Sigmoid colon (tissue), 7 donors: ENCODE results near the gene ZFP36. TPM values are rescaled to one million over a fixed set of nuclear protein-coding genes. Genes with fewer than 3 reads are reported as not detected.

ENCODE experiments used
- DNase-seq: peaks from one replicate; pipeline ENCODE4 v3.0.0-alpha.2; 2019
- H3K27ac ChIP-seq, 4 donors: fragments of 200-600 bp; sonication (generic); one replicate each; pipeline ENCODE4 v1.5.1; 2016 to 2019; ENCODE audit warnings: mild to moderate bottlenecking in 1 of 4
- H3K27me3 ChIP-seq, 3 donors: fragments of 200-600 bp; sonication (generic); one replicate each; pipeline ENCODE4 v1.5.1; 2019; ENCODE audit warnings: mild to moderate bottlenecking in 1 of 3
- H3K36me3 ChIP-seq, 4 donors: fragments of 200-600 bp; sonication (generic); one replicate each; pipeline ENCODE4 v1.5.1; 2016 to 2019
- H3K4me1 ChIP-seq, 4 donors: fragments of 200-600 bp; sonication (generic); one replicate each; pipeline ENCODE4 v1.5.1; 2017 to 2019
- H3K4me3 ChIP-seq, 4 donors: fragments of 200-600 bp; sonication (generic); one replicate each; pipeline ENCODE4 v1.5.1; 2017 to 2019; ENCODE audit warnings: mild to moderate bottlenecking in 2 of 4, moderate library complexity in 1 of 4
- H3K9me3 ChIP-seq, 4 donors: fragments of 200-600 bp in 3 of 4; sonication (generic) in 3 of 4; one replicate each; pipeline versions ENCODE4 v1.5.1 to v1.6.1; 2013 to 2019
- CTCF ChIP-seq, 4 experiments: fragments of 450-650 bp in 3 of 4; fragments of 200-600 bp in 1 of 4; IDR thresholded peaks; one replicate each; pipeline ENCODE4 v1.5.1; 2016 to 2019; ENCODE audit warnings: antibody characterized with exemption in 4 of 4, mild to moderate bottlenecking in 3 of 4, moderate library complexity in 2 of 4
- EP300 ChIP-seq, 4 donors: sonication (generic); formaldehyde crosslinking; IDR thresholded peaks; one replicate each; pipeline ENCODE4 v1.6.1; 2017; ENCODE audit warnings: antibody characterized with exemption in 4 of 4
- POLR2A ChIP-seq, 2 donors: fragments of 450-650 bp; IDR thresholded peaks; one replicate each; pipeline ENCODE4 v1.6.1; 2016; ENCODE audit warnings: antibody characterized with exemption in 2 of 2, mild to moderate bottlenecking in 2 of 2, moderate library complexity in 2 of 2
- POLR2AphosphoS5 ChIP-seq, 4 donors: sonication (generic); formaldehyde crosslinking; IDR thresholded peaks; one replicate each; pipeline ENCODE4 v1.6.1; 2017; ENCODE audit warnings: antibody characterized with exemption in 4 of 4
- WGBS, 2 donors: extraction: QIAGEN DNeasy Blood & Tissue Kit; methylation state at CpG; one replicate each; pipeline ENCODE4 v1.1.7; 2013; 5-methylcytosine and 5-hydroxymethylcytosine counted together
- intact Hi-C: fragments of 100-400 bp; cut with DNase I; formaldehyde crosslinking; loops from one replicate; pipeline ENCODE4 v1.15.1; 2023
- polyA plus RNA-seq, 3 donors: library from polyadenylated mRNA; stranded (reverse); fragments of 200-250 nt; gene quantifications; one replicate each; pipeline ENCODE4 v1.2.3, GENCODE V29; 2013
- total RNA-seq, 4 donors: library from RNA; depleted of rRNA; stranded (reverse); fragments of >200 nt; gene quantifications; one replicate each; pipeline ENCODE4 v1.1.0, GENCODE V29; 2016
- donor health status: healthy with polysubstance abuse.
- donor health status: Bipolar disorder and iron deficiency.
- donor health status: healthy.

Gene ZFP36
- total and polyA plus RNA-seq, 7 donors, result 78.1 to 320 (median 207) TPM

DNA sequence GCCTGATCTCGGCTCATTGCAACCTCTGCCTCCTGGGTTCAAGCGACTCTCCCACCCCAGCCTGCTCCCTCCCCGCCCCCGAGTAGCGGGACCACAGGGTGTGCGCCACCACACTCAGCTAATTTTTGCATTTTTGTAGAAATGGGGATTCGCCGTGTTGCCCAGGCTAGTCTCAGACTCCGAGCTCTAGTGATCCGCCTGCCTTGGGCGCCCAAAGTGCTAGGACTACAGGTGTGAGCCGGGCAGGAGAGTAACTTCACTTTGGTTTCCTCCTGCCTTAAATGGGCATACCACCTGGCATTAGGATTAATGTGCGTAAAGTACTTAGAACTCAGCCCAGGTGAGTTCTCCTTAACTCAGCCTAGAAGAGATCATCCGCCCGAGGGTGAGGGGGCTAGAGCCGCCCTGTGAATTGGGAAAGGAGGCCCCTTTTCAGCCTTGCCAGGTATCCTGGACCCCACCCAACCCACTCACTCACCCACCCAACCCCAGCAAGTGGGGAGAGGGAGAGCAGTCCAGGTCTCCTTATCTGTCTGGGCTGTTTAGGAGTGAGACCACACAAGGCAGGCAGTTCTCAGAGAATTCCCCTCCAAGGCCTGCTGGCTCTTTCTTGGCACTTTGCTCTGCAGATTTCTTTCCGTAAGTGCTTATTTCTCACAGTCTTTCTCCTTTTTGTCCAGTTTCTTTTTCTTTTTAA lies 1.2 kb upstream of the ZFP36 start:
- TF ChIP-seq CTCF (IDR thresholded peaks at IDR 0.05) (no peak), POLR2A (IDR thresholded peaks at IDR 0.05) (no peak), EP300 (IDR thresholded peaks at IDR 0.05) (no peak), POLR2AphosphoS5 (IDR thresholded peaks at IDR 0.05) (no peak)
- DNase-seq, result no peak
- H3K27ac ChIP-seq, result peak overlapping the region; percentile 100
- peaks cover 12 to 22% (median 17%) of the 10 kb centered on the region in 4 donors for H3K36me3 ChIP-seq
- no peaks in the 10 kb centered on the region for H3K27me3 ChIP-seq
- WGBS, 2 donors, result 83 to 93% methylated on average over 17 of the region's 17 CpGs
- peaks cover 0 to 58% (median 46%) of the 10 kb centered on the region in 4 donors for H3K4me1 ChIP-seq
- intact Hi-C loops, result loop anchor here (10.0 kb wide), 2 partner anchors 751 to 1309 kb away; partner anchors contain the start of genes COQ8B and ITPKC
- no peaks in the 10 kb centered on the region for H3K9me3 ChIP-seq
- H3K4me3 ChIP-seq, result peak overlapping the region; percentile 76 to 99 (median 90)

GRCh38 chr19:39405958-39406655 lies 540 bp upstream of the ZFP36 start:
- peak overlapping the region; percentile 100 for H3K27ac ChIP-seq
- peaks cover 0 to 59% (median 50%) of the 10 kb centered on the region in 4 donors for H3K4me1 ChIP-seq
- H3K4me3 ChIP-seq, result peak overlapping the region; percentile 76 to 99 (median 90)
- DNase-seq, result no peak
- intact Hi-C loops, result loop anchor here (10.0 kb wide), 2 partner anchors 751 to 1309 kb away; partner anchors contain the start of genes COQ8B and ITPKC
- H3K36me3 ChIP-seq, result peaks cover 12 to 22% (median 17%) of the 10 kb centered on the region in 4 donors
- no peaks in the 10 kb centered on the region for H3K27me3 ChIP-seq
- H3K9me3 ChIP-seq, result no peaks in the 10 kb centered on the region
- TF ChIP-seq EP300 (IDR thresholded peaks at IDR 0.05), result no peak
- peak in 1 of 4 donors; percentile 57 for TF ChIP-seq POLR2AphosphoS5 (IDR thresholded peaks at IDR 0.05)
- WGBS, 2 donors, result 11 to 14% methylated on average over 22 of the region's 22 CpGs

- intact Hi-C loops, result loop anchor here (10.0 kb wide), 2 partner anchors 753 to 1307 kb away; partner anchors contain the start of genes COQ8B and ITPKC
- peak; percentile 83 for DNase-seq
- no peak for TF ChIP-seq POLR2A (IDR thresholded peaks at IDR 0.05)
- Histone ChIP-seq H3K9me3 (no peaks in the 10 kb centered on the region), H3K27ac (peak overlapping the region; percentile 100), H3K27me3 (no peaks in the 10 kb centered on the region), H3K36me3 (peaks cover 12 to 22% (median 17%) of the 10 kb centered on the region in 4 donors), H3K4me3 (peak overlapping the region; percentile 76 to 99 (median 90)), H3K4me1 (peaks cover 0 to 56% (median 44%) of the 10 kb centered on the region in 4 donors)
- WGBS, 2 donors, result 0% methylated on average over 14 of the region's 14 CpGs
Observed at GRCh38 chr19:39407410-39407659, 688 bp downstream of the ZFP36 start.

- no peaks in the 10 kb centered on the region for H3K27me3 ChIP-seq
- peak overlapping the region; percentile 100 for H3K27ac ChIP-seq
- peak overlapping the region; percentile 76 to 99 (median 90) for H3K4me3 ChIP-seq
- peaks cover 12 to 22% (median 17%) of the 10 kb centered on the region in 4 donors for H3K36me3 ChIP-seq
- peaks cover 0 to 51% (median 40%) of the 10 kb centered on the region in 4 donors for H3K4me1 ChIP-seq
- TF ChIP-seq EP300 (IDR thresholded peaks at IDR 0.05) (no peak), POLR2A (IDR thresholded peaks at IDR 0.05) (no peak), CTCF (IDR thresholded peaks at IDR 0.05) (no peak), POLR2AphosphoS5 (IDR thresholded peaks at IDR 0.05) (peak; percentile 53 to 91 (median 78))
- 1 to 11% methylated on average over 40 of the region's 40 CpGs for WGBS, 2 donors
- peak; percentile 84 for DNase-seq
- intact Hi-C loops, result loop anchor here (10.0 kb wide), 2 partner anchors 753 to 1307 kb away; partner anchors contain the start of genes COQ8B and ITPKC
- no peaks in the 10 kb centered on the region for H3K9me3 ChIP-seq
Observed at GRCh38 chr19:39407660-39408391, 1.2 kb downstream of the ZFP36 start.

DNA sequence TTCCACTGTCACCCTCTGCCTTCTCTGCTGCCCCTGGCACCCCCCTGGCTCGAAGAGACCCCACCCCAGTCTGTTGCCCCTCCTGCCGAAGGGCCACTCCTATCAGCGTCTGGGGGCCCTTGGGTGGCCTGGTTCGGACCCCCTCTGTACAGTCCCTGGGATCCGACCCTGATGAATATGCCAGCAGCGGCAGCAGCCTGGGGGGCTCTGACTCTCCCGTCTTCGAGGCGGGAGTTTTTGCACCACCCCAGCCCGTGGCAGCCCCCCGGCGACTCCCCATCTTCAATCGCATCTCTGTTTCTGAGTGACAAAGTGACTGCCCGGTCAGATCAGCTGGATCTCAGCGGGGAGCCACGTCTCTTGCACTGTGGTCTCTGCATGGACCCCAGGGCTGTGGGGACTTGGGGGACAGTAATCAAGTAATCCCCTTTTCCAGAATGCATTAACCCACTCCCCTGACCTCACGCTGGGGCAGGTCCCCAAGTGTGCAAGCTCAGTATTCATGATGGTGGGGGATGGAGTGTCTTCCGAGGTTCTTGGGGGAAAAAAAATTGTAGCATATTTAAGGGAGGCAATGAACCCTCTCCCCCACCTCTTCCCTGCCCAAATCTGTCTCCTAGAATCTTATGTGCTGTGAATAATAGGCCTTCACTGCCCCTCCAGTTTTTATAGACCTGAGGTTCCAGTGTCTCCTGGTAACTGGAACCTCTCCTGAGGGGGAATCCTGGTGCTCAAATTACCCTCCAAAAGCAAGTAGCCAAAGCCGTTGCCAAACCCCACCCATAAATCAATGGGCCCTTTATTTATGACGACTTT lies 2.0 kb downstream of the ZFP36 start:
- TF ChIP-seq POLR2AphosphoS5 (IDR thresholded peaks at IDR 0.05) (peak; percentile 47 to 86 (median 78)), POLR2A (IDR thresholded peaks at IDR 0.05) (peak in 1 of 2 donors; percentile 20), EP300 (IDR thresholded peaks at IDR 0.05) (peak in 1 of 4 donors; percentile 37), CTCF (IDR thresholded peaks at IDR 0.05) (no peak)
- peaks cover 12 to 22% (median 17%) of the 10 kb centered on the region in 4 donors for H3K36me3 ChIP-seq
- peaks cover 0 to 47% (median 38%) of the 10 kb centered on the region in 4 donors for H3K4me1 ChIP-seq
- H3K27me3 ChIP-seq, result no peaks in the 10 kb centered on the region
- WGBS, 2 donors, result 4 to 24% methylated on average over 20 of the region's 20 CpGs
- intact Hi-C loops, result loop anchor here (10.0 kb wide), 2 partner anchors 754 to 1306 kb away; partner anchors contain the start of genes COQ8B and ITPKC
- DNase-seq, result peak; percentile 73
- H3K27ac ChIP-seq, result peak overlapping the region; percentile 100
- H3K4me3 ChIP-seq, result peak overlapping the region; percentile 76 to 99 (median 90)
- no peaks in the 10 kb centered on the region for H3K9me3 ChIP-seq
